ENCODE results near the gene GOLGA6L2. TPM values are rescaled to one million over a fixed set of nuclear protein-coding genes. Genes with fewer than 3 reads are reported as not detected.
"Not testable (repeated sequence)": the region's sequence is repeated elsewhere in the genome, so short reads cannot be mapped to it uniquely, and the experiment has no call there.

The GOLGA6L2 gene
- total RNA-seq, 5 donors from 2014 or later (not counting 1 experiment from before 2014, with no cell fraction given), result not detected

DNA sequence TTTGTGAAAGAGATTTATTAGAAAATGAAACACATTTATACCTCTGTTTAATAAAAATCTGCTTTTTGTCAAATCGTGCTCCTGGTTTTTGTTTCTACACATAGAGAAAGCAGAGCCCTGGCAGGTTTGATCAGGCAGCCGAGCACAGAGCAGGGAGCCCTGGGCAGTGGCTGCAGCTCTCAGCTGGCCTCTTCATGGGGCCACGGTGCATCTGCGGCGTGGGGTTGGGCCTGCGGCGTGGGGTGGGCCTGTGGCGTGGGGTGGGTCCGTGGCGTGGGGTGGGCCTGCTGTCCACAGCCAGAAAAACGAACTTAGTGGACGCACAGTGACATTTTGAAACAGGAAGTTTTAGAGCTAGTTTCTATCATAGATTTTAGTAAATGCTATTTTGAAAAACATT, 10.6 kb downstream of the GOLGA6L2 start:
- Mint-ChIP-seq H3K36me3 (no peaks in the 10 kb centered on the region), H3K4me3 (no peak overlapping the region), H3K27me3 (no peaks in the 10 kb centered on the region), H3K27ac (no peak overlapping the region), H3K4me1 (no peaks in the 10 kb centered on the region), H3K9me3 (no peaks in the 10 kb centered on the region)
- ChIA-PET CTCF (no interaction called here), POLR2A (no interaction called here)
- Histone ChIP-seq H3K4me1 (ENCODE audit: control insufficient read depth in 1 of 2, extremely low read depth in 1 of 2, insufficient read depth in 2 of 2, low read length in 2 of 2) (no peaks in the 10 kb centered on the region), H3K4me3 (ENCODE audit: control insufficient read depth in 1 of 2, extremely low read depth in 1 of 2, low read length in 1 of 2) (no peak overlapping the region), H3K36me3 (ENCODE audit: control insufficient read depth in 2 of 2, extremely low read depth in 1 of 2, insufficient read depth in 1 of 2, low read length in 1 of 2) (no peaks in the 10 kb centered on the region), H3K27ac (ENCODE audit: low read length) (no peak overlapping the region), H3K9me3 (no peaks in the 10 kb centered on the region), H3K27me3 (replicated peaks in 1 of 2; ENCODE audit: control insufficient read depth in 2 of 2, extremely low read depth in 1 of 2, insufficient read depth in 2 of 2, low read length in 1 of 2) (peaks cover 0 to 3% of the 10 kb centered on the region in 2 experiments)
- ATAC-seq (replicated peaks in 1 of 4), result no peak
- no peak for DNase-seq
- 82% methylated on average over 8 of the region's 12 CpGs for WGBS (ENCODE audit: insufficient coverage)

DNA sequence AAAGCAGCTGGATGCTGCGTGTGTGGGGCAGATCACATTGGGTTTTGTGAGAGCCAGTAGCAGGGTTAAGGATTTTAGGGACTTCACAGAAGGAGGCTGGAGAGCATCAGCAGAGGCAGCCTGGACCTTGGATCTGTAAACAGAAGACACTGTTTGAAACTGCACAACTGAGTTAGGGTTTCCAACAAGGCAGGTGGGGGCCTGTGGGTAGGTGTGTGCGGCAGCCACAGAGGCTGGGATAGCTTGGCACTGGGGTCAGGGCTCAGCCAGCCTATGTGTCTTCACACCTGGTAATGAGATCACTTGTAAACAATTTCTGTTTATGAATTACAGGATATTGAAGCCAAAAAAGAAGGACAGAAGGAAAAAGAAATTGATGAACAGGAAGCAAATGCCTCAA, 12.3 kb downstream of the GOLGA6L2 start:
- H3K4me3 Mint-ChIP-seq; POLR2A ChIA-PET; H3K4me1 ChIP-seq (ENCODE audit: control insufficient read depth in 1 of 2, extremely low read depth in 1 of 2, insufficient read depth in 2 of 2, low read length in 2 of 2); H3K4me1 Mint-ChIP-seq; CTCF ChIA-PET; H3K27ac Mint-ChIP-seq; H3K36me3 Mint-ChIP-seq; DNase-seq; H3K9me3 ChIP-seq; H3K27me3 Mint-ChIP-seq; H3K36me3 ChIP-seq (ENCODE audit: control insufficient read depth in 2 of 2, extremely low read depth in 1 of 2, insufficient read depth in 1 of 2, low read length in 1 of 2); H3K4me3 ChIP-seq (ENCODE audit: control insufficient read depth in 1 of 2, extremely low read depth in 1 of 2, low read length in 1 of 2); ATAC-seq (replicated peaks in 1 of 4); H3K27me3 ChIP-seq (replicated peaks in 1 of 2; ENCODE audit: control insufficient read depth in 2 of 2, extremely low read depth in 1 of 2, insufficient read depth in 2 of 2, low read length in 1 of 2); H3K9me3 Mint-ChIP-seq; H3K27ac ChIP-seq (ENCODE audit: low read length): not testable (repeated sequence)
- 83% methylated on average over 1 of the region's 2 CpGs for WGBS (ENCODE audit: insufficient coverage)

DNA sequence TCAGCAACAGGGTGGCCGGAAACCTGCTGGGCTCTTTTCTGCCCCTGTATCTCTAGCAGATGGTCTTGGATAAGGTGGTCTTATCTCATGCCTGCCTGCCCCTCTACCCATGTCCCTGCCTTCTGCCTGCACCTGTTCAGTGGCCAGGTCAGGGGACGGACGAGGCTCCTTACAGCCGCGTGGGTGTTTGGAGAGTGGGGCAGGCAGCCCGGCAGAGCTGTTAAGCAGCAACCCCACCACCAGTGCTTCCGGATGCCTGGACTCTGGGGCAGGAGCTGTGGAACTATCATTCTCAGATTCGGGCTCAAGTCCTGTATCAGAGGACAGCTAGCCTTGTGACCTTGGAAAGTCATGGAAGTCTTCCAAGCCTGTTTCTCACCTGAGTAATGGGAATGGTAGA, 21.7 kb downstream of the GOLGA6L2 start:
- H3K36me3 Mint-ChIP-seq; H3K27me3 ChIP-seq (replicated peaks in 1 of 2; ENCODE audit: control insufficient read depth in 2 of 2, extremely low read depth in 1 of 2, insufficient read depth in 2 of 2, low read length in 1 of 2); ATAC-seq (replicated peaks in 1 of 4); DNase-seq; H3K27ac Mint-ChIP-seq; H3K27ac ChIP-seq (ENCODE audit: low read length); H3K4me1 ChIP-seq (ENCODE audit: control insufficient read depth in 1 of 2, extremely low read depth in 1 of 2, insufficient read depth in 2 of 2, low read length in 2 of 2); H3K9me3 Mint-ChIP-seq; POLR2A ChIA-PET; H3K4me3 ChIP-seq (ENCODE audit: control insufficient read depth in 1 of 2, extremely low read depth in 1 of 2, low read length in 1 of 2); H3K36me3 ChIP-seq (ENCODE audit: control insufficient read depth in 2 of 2, extremely low read depth in 1 of 2, insufficient read depth in 1 of 2, low read length in 1 of 2); CTCF ChIA-PET; H3K27me3 Mint-ChIP-seq; H3K9me3 ChIP-seq; H3K4me3 Mint-ChIP-seq; H3K4me1 Mint-ChIP-seq: not testable (repeated sequence)
- WGBS (ENCODE audit: insufficient coverage), result no CpG with 5 or more reads among the region's 8 CpGs

DNA sequence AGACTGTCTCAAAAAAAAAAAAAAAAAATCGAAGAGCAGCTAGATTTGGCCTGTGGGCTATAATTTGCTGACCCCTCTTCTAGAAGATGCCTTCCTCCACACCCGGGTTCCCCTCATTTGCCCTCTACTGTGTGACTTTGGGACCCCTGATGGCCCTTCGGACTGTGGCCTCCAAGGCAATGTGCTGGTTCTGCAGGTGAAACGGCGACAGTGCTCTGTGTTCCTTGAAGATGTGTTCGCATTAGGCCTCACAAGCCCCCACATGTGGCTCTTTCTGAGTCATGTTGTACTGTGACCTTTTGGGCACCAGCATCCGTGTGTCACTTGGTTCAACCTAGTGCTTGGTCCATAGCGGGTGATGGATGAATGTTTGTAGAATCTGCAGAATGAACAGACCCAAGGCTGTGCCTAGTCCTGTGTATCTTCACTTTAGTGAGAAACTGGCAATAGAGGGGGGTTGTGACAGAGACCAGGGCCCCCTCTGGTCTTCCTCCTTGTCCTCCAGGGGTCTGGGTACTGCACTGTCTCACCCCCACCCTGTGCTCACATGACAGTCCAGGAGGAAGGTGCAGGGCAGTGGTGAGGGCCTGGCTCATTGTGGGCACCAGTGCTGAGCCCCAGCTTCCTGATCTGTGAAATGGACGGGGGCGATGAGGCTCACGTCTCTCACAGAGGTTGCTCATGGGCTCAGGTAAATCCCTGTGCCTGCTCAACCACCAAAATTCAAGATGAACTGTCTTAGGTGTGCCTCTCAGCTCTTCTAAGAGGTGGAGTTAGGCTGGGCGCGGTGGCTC, 22.7 kb downstream of the GOLGA6L2 start:
- ATAC-seq (replicated peaks in 1 of 4) (no peak), DNase-seq (no peak)
- Histone ChIP-seq H3K9me3 (no peaks in the 10 kb centered on the region), H3K4me1 (ENCODE audit: control insufficient read depth in 1 of 2, extremely low read depth in 1 of 2, insufficient read depth in 2 of 2, low read length in 2 of 2) (no peaks in the 10 kb centered on the region), H3K4me3 (ENCODE audit: control insufficient read depth in 1 of 2, extremely low read depth in 1 of 2, low read length in 1 of 2) (no peak overlapping the region), H3K27ac (ENCODE audit: low read length) (no peak overlapping the region), H3K27me3 (replicated peaks in 1 of 2; ENCODE audit: control insufficient read depth in 2 of 2, extremely low read depth in 1 of 2, insufficient read depth in 2 of 2, low read length in 1 of 2) (peaks cover 0 to 4% of the 10 kb centered on the region in 2 experiments), H3K36me3 (ENCODE audit: control insufficient read depth in 2 of 2, extremely low read depth in 1 of 2, insufficient read depth in 1 of 2, low read length in 1 of 2) (no peaks in the 10 kb centered on the region)
- POLR2A ChIA-PET, result no interaction called here
- H3K4me1 Mint-ChIP-seq, result no peaks in the 10 kb centered on the region
- H3K27me3 Mint-ChIP-seq, result no peaks in the 10 kb centered on the region
- CTCF ChIA-PET, result no interaction called here
- WGBS (ENCODE audit: insufficient coverage), result 90% methylated on average over 10 of the region's 13 CpGs
- no peaks in the 10 kb centered on the region for H3K9me3 Mint-ChIP-seq
- H3K27ac Mint-ChIP-seq, result no peak overlapping the region
- H3K36me3 Mint-ChIP-seq, result no peaks in the 10 kb centered on the region
- no peak overlapping the region for H3K4me3 Mint-ChIP-seq

DNA sequence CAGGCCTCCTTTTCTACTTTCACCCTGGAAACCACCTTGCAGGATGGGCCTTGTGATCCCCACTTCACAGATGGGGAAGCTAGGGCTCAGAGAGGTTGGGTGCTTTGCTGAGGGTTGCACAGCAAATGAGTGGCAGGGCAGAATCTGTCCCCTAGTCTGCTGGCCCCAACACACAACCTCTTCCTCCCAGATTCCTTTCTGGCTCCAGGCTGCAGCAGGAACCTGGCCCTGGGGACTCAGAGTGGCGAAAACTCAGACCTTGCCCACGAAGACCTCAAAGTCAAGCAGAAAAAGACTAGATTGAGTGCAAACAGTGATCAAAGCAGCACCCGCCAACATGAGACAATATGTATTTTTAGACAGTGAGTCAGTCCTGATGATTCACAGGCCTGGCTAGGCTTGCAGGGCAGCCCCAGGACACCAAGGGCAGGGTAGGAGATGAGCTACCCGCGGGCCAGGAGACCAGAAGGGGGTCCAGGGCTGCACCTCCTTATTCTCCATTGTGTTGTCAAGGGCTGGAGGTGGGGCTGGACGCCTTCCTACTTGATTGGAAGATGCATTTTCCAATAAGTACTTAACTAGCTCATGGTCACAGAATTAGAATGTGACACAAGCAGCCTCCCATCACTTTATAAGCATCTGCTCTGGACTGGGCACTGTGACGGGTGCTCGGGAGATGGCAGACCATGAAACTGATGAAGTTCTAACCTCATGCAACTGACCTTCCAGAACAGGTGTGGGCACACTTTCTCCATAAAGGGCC, 23.9 kb downstream of the GOLGA6L2 start:
- ChIA-PET POLR2A (no interaction called here), CTCF (no interaction called here)
- H3K4me3 ChIP-seq (ENCODE audit: control insufficient read depth in 1 of 2, extremely low read depth in 1 of 2, low read length in 1 of 2), result no peak overlapping the region
- H3K4me1 ChIP-seq (ENCODE audit: control insufficient read depth in 1 of 2, extremely low read depth in 1 of 2, insufficient read depth in 2 of 2, low read length in 2 of 2), result no peaks in the 10 kb centered on the region
- no peaks in the 10 kb centered on the region for H3K36me3 ChIP-seq (ENCODE audit: control insufficient read depth in 2 of 2, extremely low read depth in 1 of 2, insufficient read depth in 1 of 2, low read length in 1 of 2)
- no peaks in the 10 kb centered on the region for H3K9me3 ChIP-seq
- Mint-ChIP-seq H3K27ac (no peak overlapping the region), H3K4me1 (no peaks in the 10 kb centered on the region), H3K4me3 (no peak overlapping the region), H3K36me3 (no peaks in the 10 kb centered on the region), H3K9me3 (no peaks in the 10 kb centered on the region), H3K27me3 (no peaks in the 10 kb centered on the region)
- ATAC-seq (replicated peaks in 1 of 4), result no peak
- H3K27me3 ChIP-seq (replicated peaks in 1 of 2; ENCODE audit: control insufficient read depth in 2 of 2, extremely low read depth in 1 of 2, insufficient read depth in 2 of 2, low read length in 1 of 2), result peaks cover 0 to 4% of the 10 kb centered on the region in 2 experiments
- no peak overlapping the region for H3K27ac ChIP-seq (ENCODE audit: low read length)
- DNase-seq, result no peak
- no CpG with 5 or more reads among the region's 8 CpGs for WGBS (ENCODE audit: insufficient coverage)

DNA sequence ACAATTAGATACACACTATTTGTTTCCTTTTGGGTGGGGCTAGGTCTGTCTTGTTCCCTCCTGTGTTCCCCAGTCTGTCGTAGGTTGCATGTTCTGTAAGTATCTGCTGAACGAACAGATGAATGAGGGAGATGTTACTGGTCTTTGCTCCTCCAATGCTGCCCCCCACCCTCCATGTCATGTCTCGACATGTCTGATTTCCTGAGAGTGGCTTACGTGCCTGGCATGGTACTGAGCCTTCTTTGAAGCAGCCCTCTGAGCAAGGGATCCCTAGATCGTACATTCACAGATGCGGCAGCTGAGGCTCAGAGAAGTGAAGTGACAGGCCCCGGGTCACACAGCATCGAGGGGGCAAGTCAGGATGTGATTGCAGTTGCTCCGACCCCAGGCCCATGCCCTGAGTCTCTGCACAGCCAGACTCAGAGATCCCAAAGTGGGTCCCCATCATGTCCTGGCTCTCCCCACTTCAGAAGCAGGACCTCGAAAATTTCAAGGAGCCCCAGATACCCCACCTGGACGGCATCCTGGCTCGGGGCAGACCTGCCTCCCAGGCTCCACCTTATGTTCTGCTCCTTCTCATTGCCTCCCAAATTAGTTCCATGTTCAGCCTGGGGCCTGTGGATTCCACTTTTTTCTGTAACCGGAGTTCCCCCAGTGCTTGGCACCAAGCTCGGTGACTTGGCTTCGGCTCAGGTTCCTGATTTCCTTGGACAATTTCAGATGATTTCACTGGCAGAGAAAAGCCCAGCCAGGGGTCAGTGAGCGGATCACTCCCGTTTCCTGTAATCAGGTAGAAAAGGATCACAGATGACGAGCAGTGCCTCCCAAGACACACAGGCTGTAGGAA, 24.7 kb downstream of the GOLGA6L2 start:
- Histone ChIP-seq H3K36me3 (ENCODE audit: control insufficient read depth in 2 of 2, extremely low read depth in 1 of 2, insufficient read depth in 1 of 2, low read length in 1 of 2) (no peaks in the 10 kb centered on the region), H3K27ac (ENCODE audit: low read length) (no peak overlapping the region), H3K27me3 (replicated peaks in 1 of 2; ENCODE audit: control insufficient read depth in 2 of 2, extremely low read depth in 1 of 2, insufficient read depth in 2 of 2, low read length in 1 of 2) (peaks cover 0 to 4% of the 10 kb centered on the region in 2 experiments), H3K9me3 (no peaks in the 10 kb centered on the region), H3K4me3 (ENCODE audit: control insufficient read depth in 1 of 2, extremely low read depth in 1 of 2, low read length in 1 of 2) (no peak overlapping the region), H3K4me1 (ENCODE audit: control insufficient read depth in 1 of 2, extremely low read depth in 1 of 2, insufficient read depth in 2 of 2, low read length in 2 of 2) (no peaks in the 10 kb centered on the region)
- Mint-ChIP-seq H3K27me3 (no peaks in the 10 kb centered on the region), H3K4me3 (no peak overlapping the region), H3K36me3 (no peaks in the 10 kb centered on the region), H3K4me1 (no peaks in the 10 kb centered on the region), H3K9me3 (no peaks in the 10 kb centered on the region), H3K27ac (no peak overlapping the region)
- ChIA-PET CTCF (no interaction called here), POLR2A (no interaction called here)
- no peak for ATAC-seq (replicated peaks in 1 of 4)
- no peak for DNase-seq
- 81% methylated on average over 14 of the region's 18 CpGs for WGBS (ENCODE audit: insufficient coverage)
